NCI-H345 (cell line): ENCODE data around the gene RLF.

ENCODE experiments used
- DNase-seq: peaks from one replicate; lab custom pipeline; 2025; lab: John Stamatoyannopoulos, UW

RLF gene, protein sequence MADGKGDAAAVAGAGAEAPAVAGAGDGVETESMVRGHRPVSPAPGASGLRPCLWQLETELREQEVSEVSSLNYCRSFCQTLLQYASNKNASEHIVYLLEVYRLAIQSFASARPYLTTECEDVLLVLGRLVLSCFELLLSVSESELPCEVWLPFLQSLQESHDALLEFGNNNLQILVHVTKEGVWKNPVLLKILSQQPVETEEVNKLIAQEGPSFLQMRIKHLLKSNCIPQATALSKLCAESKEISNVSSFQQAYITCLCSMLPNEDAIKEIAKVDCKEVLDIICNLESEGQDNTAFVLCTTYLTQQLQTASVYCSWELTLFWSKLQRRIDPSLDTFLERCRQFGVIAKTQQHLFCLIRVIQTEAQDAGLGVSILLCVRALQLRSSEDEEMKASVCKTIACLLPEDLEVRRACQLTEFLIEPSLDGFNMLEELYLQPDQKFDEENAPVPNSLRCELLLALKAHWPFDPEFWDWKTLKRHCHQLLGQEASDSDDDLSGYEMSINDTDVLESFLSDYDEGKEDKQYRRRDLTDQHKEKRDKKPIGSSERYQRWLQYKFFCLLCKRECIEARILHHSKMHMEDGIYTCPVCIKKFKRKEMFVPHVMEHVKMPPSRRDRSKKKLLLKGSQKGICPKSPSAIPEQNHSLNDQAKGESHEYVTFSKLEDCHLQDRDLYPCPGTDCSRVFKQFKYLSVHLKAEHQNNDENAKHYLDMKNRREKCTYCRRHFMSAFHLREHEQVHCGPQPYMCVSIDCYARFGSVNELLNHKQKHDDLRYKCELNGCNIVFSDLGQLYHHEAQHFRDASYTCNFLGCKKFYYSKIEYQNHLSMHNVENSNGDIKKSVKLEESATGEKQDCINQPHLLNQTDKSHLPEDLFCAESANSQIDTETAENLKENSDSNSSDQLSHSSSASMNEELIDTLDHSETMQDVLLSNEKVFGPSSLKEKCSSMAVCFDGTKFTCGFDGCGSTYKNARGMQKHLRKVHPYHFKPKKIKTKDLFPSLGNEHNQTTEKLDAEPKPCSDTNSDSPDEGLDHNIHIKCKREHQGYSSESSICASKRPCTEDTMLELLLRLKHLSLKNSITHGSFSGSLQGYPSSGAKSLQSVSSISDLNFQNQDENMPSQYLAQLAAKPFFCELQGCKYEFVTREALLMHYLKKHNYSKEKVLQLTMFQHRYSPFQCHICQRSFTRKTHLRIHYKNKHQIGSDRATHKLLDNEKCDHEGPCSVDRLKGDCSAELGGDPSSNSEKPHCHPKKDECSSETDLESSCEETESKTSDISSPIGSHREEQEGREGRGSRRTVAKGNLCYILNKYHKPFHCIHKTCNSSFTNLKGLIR (N-terminal part only)

DNA sequence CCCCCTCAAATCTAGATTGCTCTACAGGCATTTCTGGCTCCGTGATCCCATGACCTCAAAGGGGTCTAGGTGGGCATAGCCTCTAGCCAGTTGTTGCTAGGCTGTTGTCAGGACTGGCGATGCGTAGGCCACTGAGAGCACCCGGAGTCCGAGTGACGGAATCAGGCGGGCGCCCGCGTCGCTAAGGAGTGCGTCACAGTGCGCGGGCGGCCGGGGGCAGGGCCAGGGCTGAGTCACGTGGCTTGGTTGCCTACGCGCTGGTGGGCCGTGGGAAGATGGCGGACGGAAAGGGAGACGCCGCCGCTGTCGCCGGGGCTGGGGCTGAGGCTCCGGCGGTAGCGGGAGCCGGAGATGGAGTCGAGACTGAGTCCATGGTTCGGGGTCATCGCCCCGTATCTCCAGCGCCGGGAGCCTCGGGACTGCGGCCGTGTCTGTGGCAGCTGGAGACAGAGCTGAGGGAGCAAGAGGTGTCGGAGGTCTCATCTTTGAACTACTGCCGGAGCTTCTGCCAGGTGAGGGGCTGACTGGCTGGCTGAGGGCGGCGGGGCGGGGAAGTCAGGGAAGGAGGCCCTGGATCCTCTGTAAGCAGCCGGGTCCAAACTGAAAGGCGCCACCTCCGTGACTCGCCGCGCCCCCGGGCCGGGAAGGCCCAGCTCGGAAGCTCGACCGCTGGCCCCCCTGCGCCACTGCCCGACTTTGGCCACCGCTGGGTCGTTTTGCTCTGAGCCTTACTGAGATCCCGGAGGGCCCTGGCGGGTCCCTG lies at the start of gene RLF:
Gene RLF (plus strand): TSS at position 263 of the 763 bp plus-strand sequence. CDS start 13 bp downstream, at position 276.
- peak; percentile 95 for DNase-seq

GRCh38 chr1:40114400-40114799 lies 46.8 kb upstream of the RLF start:
- DNase-seq, result no peak

GRCh38 chr1:40120128-40120527 lies 41.1 kb upstream of the RLF start:
- no peak for DNase-seq

GRCh38 chr1:40122855-40123254 lies 38.3 kb upstream of the RLF start:
- DNase-seq, result no peak

GRCh38 chr1:40130892-40131291 lies 30.3 kb upstream of the RLF start:
- no peak for DNase-seq

GRCh38 chr1:40132383-40133311 lies 28.5 kb upstream of the RLF start:
- no peak for DNase-seq

GRCh38 chr1:40133312-40133665 lies 27.9 kb upstream of the RLF start:
- DNase-seq, result no peak

DNA sequence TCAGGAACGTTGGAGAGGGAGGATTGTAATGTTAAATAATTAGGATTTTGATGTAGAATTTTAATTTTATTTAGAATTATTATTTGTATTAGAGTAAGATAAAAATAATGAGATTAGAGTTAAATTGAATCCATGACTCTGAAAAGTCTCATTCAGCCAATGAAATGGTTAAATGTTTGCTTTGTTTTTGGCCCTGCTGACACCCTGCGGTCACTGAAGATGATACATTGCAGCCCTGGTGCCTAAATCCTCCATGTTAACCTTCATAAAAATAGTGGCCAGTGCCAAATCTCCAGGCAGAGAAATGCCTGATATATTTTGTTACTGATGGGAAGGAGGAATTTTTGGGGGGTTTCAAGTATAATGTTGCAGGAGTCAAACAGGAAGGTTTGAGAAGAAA lies 27.3 kb upstream of the RLF start:
- DNase-seq, result no peak

GRCh38 chr1:40140211-40140973 lies 20.8 kb upstream of the RLF start:
- DNase-seq, result no peak

DNA sequence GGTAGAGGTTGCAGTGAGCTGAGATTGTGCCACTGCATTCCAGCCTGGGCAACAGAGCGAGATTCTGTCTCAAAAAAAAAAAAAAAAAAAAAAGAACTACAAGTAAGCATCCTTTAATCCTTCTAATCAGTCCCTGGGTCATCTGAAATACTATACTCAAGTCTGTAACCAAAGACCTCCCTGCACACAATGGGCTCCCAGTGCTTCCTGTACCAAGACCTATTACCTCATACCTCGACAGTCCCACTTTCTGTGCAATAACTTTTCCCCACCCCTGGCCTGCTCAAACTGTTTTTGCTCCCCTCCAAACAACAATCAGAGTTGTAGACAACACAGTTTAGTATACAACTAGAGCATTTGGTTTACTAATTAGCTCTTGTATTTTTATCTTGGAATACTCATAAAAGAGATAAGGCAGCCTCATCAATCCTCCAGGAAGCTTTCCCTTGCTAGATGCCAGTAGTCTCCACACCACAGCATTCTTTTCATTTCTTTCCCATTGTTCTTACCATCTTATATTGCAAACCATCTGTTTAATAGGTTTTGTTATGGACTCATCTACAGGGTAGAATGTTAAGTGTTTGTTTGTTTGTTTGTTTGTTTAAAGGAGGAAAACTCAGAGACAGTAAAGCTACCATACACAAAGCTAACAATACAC lies 19.2 kb upstream of the RLF start:
- no peak for DNase-seq

GRCh38 chr1:40143891-40144575 lies 17.2 kb upstream of the RLF start:
- peak; percentile 73 for DNase-seq

DNA sequence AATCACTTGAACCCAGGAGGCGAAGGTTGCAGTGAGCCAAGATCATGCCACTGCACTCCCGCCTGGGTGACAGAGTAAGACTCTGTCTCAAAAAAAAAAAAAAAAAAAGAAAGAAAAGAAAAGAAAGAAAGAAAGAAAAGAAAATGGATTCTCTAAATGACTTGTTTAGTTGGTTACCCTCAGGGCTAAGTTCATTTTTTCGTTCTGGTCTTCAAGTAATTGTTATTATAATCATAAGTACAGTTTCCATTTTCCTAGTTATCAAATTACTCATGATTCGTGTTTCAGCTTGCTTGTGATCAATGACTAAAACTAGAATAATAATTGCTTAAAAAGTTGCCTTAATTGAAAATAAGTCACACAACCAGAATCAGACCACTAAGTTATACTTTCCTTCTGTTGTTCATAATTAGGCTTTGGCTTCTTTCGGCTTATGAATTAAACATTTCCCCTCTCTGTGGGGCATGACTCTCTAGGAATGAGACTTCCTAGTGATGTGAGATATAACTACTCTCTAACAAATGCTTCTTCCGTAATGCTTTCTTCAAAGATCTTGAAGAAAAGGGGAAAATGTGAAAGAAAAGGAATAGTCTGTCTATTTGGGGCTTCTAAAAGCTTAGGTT lies 9.6 kb upstream of the RLF start:
- no peak for DNase-seq

- DNase-seq, result peak; percentile 37
Measured at GRCh38 chr1:40153073-40153770, 8.0 kb upstream of the RLF start.

- no peak for DNase-seq
Measured at GRCh38 chr1:40155135-40155534, 6.1 kb upstream of the RLF start.

- DNase-seq, result no peak
Measured at GRCh38 chr1:40155910-40156309, 5.3 kb upstream of the RLF start.

- no peak for DNase-seq
Measured at GRCh38 chr1:40160806-40161124, 422 bp upstream of the RLF start.

- DNase-seq, result no peak
Measured at GRCh38 chr1:40161888-40162397, 756 bp downstream of the RLF start.
